Renal pelvis (tissue), 4 donors: Measurements from ENCODE around the gene NNT. TPM values are rescaled to one million over a fixed set of nuclear protein-coding genes. Genes with fewer than 3 reads are reported as not detected.
"Not testable (repeated sequence)": the region's sequence is repeated elsewhere in the genome, so short reads cannot be mapped to it uniquely, and the experiment has no call there.

Experiments used
- DNase-seq: peaks from one replicate; pipeline ENCODE4 v3.0.0-alpha.2; 2013
- polyA plus RNA-seq, 3 donors: library from polyadenylated mRNA; unstranded; fragments of 120-200 nt; gene quantifications; one replicate each; pipeline ENCODE4 v1.2.1, GENCODE V29; 2013; ENCODE audit not compliant: insufficient read length in 3 of 3

The NNT gene
- polyA plus RNA-seq, 3 donors: 90.0 to 102 (median 96.5) TPM

GRCh38 chr5:43701227-43701626 is 98.2 kb downstream of the NNT start:
- DNase-seq: no peak

GRCh38 chr5:43702293-43702692 is 99.3 kb downstream of the NNT start:
- DNase-seq: no peak

GRCh38 chr5:43702815-43703214 is 99.8 kb downstream of the NNT start:
- no peak for DNase-seq

GRCh38 chr5:43704243-43704642 is 101.3 kb downstream of the NNT start:
- DNase-seq: no peak

GRCh38 chr5:43706576-43706975 is 103.6 kb downstream of the NNT start:
- not testable (repeated sequence) for DNase-seq

GRCh38 chr5:43711496-43711895 is 108.5 kb downstream of the NNT start:
- no peak for DNase-seq

- DNase-seq: no peak
Measured at GRCh38 chr5:43712081-43712480, 109.1 kb downstream of the NNT start.

GRCh38 chr5:43719783-43720182 is 116.8 kb downstream of the NNT start:
- not testable (repeated sequence) for DNase-seq

- no peak for DNase-seq
Measured at GRCh38 chr5:43728581-43728980, 125.6 kb downstream of the NNT start.

- DNase-seq: peak; percentile 14
Measured at GRCh38 chr5:43729846-43730478, 127.0 kb downstream of the NNT start.

- DNase-seq: no peak
Measured at GRCh38 chr5:43730832-43731342, 127.9 kb downstream of the NNT start.

- DNase-seq: no peak
Measured at GRCh38 chr5:43731573-43731972, 128.6 kb downstream of the NNT start.

GRCh38 chr5:43745923-43746548 is 143.1 kb downstream of the NNT start:
- DNase-seq: not testable (repeated sequence)

- DNase-seq: no peak
Measured at GRCh38 chr5:43750809-43751208, 147.8 kb downstream of the NNT start.

GRCh38 chr5:43753069-43753468 is 150.1 kb downstream of the NNT start:
- DNase-seq: no peak

Other genes with a start within 250 kb of the NNT start
- 1 to 10 TPM; 2.7 to 4.5 (median 3.2) TPM for gene CCL28, start 190.8 kb upstream of the NNT start, polyA plus RNA-seq
- 10 to 100 TPM; 16.4 to 21.4 (median 18.0) TPM for gene TMEM267, start 119.3 kb upstream of the NNT start, polyA plus RNA-seq
- 1 to 10 TPM; 4.0 to 7.6 (median 6.1) TPM for gene C5orf34, start 88.0 kb upstream of the NNT start, polyA plus RNA-seq
- gene PAIP1, start 46.1 kb upstream of the NNT start, polyA plus RNA-seq: 100 to 1,000 TPM; 124 to 152 (median 134) TPM